Measurements from ENCODE around the gene DBN1.

DBN1 gene

GRCh38 chr5:177504086-177505056, 30.9 kb upstream of the DBN1 start:
- no peak for DNase-seq

DNA sequence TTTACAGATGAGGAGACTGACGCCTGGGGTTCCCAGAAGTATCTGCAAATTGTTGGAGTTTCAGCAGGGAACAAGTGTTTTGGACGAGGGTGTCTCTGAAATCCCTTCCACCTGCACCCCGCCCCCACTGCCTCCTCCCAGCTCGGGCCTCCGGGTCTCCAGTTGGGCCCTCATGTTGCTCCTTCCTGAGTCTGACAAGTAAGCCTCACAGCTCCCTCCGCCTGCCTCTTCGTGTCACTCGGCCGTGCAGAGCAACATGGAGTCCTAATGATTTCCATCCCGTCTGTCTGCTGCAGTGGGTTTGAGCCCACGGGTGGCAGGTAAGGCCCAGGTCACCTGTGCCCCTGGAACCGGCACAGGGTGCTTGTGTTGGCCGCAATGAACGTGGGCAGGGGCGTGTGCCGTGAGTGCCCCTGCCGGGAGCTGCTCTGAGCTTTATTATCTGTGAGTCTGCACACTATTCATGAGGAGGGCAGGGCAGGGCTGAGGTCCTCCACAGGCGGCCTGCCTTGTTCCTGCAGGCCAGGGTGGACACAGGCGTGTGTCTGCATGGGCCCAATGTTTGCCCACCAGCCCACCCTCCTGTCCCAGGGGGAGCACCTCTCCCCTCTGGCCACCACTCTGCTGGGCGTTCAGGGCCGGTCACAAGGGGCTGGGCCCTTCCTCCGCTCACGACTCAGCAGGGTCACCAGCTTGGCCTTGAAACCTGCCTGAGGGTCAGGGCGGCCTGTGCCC, 30.1 kb upstream of the DBN1 start:
- no peak for DNase-seq

DNA sequence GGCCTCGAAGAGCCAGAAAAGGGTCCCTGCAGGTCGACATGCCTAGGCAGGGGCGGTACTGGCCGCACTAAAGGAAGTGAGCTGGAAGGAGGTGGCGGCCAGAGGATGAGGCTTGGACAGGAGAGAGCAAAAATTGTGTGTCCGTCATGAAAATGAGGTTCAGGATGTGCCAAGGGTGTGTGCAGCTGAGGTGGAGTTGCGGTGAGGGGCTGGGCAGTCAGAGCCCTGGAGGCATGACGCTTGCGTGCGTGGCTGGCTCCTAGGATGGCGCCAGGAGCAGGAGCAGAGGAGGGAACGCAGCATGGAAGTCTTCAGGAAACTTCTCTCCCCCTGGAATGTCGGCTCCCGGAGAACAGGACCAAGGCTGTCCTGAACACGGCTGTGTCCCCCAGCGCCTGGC, 29.5 kb upstream of the DBN1 start:
- DNase-seq: no peak

GRCh38 chr5:177501874-177502678, 28.6 kb upstream of the DBN1 start:
- no peak for DNase-seq

DNA sequence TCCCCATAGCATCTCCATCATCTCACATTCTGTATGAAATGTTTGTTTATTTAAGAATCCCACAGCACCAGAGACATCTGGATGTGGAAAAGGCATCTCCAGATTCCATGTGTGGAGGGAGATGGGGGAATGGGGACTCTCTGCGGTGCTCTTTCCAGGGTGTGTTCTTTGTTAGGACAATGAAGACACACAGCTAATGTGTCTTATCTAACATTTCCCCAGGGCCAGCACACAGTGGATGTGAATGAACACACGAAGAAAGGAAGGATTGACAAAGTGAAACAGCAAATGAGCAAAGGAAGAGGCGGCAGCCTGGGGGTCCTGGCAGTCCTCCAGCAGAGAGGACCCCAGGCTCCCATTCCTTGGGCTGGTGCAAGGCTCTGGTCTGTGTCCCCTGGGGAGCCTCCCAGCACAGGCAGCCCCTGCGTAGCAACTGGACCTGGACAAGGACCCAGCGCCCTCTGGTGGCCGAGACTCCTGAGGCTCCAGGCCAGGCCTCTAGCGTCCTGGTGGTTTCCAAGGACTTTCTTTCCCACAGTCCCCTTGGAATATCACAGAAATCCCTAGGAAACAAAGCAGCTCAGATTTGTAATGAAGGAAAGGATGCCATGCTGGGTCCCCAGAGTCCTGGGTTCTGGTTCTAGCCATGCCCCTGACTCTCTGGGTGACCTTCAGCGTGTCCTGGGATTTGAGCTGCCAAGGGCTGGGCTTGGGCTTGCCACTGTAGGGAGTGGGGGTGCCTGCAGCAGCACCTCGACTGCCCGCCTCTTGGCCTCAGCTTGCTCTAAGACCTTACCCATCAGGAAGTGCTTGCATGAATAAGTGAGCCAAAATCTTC, 27.5 kb upstream of the DBN1 start:
- peak; percentile 86 for DNase-seq

GRCh38 chr5:177499842-177500241, 26.4 kb upstream of the DBN1 start:
- DNase-seq: no peak

DNA sequence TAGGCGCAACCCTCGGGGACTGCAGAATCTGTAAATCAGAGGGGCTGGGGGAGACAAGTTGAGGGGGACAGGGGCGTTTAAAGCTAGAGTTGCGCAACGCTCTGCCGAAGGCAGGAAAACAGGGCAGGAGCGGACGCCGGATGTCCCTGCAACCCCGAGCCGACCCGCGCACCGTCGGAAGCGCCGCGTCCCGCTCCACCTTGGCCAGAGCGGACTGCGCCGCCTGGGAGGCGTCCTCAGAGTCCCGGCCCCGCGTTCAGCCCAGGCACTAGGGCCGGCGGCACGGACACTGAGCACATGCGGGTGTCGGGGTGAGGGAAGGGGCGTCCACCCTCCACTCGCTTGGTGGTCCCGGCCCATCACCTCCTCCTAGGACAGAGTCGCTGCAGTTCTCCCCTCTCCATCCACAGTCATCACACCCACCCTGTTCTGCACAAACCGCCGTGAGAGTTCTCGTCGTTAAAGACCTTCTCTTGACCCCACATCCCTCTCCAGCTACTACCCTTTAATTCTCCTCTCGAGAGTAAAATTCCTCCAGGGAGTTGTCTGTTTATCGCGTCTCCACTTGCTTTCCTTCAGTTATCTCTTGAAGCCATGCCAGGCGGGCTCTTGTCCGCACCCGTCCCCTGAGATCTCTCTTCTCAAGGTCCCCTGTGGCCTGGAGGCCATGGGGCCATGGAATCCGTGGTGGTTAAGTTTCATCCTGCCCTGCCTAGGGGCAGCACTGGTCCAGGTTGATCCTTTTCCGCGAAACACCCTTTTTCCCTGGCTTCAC, 24.8 kb upstream of the DBN1 start:
- DNase-seq: no peak

DNA sequence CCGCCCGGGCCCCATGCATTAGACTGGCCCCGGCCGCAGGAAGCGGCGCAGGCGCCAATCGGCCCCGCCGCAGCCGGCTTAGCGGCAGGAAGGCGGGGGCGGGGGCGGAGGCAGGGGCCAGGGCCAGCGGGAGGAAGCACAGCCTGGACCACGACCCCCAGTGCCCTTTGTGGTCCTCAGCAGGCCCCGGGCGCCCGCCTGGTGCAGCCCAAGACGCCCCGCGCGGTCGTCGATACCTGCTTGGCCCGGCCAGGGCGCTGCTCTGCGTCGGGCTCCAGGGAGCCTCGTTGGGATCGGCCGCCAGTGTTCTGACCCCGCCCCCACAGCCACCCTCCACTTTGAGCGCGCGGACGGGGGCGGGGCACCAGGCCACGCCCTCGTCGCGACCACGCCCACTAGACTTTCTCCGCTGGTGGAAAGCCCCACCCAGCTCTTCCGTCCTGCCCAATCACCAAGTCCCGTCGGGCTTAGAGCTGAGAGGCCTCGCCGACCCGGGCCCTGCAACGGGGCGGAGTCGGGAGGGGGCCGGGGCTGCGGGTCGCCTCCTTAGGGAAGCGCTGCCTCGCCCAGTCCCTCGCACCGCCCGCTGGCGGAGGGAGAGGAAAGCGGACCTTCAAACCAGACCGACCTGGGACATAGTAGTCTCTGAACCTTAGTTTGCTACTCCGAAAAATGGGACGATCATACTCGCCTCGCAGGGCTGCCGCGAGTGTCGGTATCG, 24.0 kb upstream of the DBN1 start, which contains the start of gene PDLIM7:
Gene PDLIM7 (minus strand): TSS at position 313 of the 721 bp plus-strand sequence. CDS start 1,092 bp downstream, outside the sequence.
- DNase-seq: peak; percentile 91

GRCh38 chr5:177496727-177497291, 23.4 kb upstream of the DBN1 start:
- no peak for DNase-seq

GRCh38 chr5:177496070-177496726, 22.8 kb upstream of the DBN1 start:
- peak; percentile 15 for DNase-seq

GRCh38 chr5:177495243-177496060, 22.0 kb upstream of the DBN1 start:
- DNase-seq: no peak

GRCh38 chr5:177494346-177495195, 21.1 kb upstream of the DBN1 start:
- DNase-seq: peak; percentile 34

DNA sequence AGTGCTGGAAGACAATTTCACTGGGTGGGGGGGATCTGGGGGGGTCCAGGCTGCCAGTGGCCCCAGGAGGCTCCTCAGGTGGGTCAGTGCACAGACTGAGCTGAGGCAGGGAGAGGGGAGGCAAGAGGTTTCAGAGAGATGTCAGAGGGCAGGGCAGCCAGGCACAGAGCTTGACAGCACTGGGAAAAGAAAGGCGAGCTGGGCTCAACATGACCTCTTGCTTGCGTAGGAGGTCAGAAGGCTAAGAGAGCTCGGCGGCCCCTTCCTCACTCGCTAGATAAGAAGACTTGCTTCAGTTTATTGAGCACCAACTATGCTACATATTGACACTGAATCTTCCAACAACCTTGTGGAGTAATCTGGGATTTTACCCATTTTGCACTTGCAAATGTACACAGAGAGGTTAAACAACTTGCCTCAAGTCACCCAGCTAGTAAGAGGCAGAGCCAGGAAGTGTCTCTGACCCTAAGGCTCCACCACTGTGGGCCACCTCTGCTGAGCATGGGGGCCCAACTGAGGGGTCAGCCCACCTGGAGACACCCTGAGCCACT, 20.4 kb upstream of the DBN1 start:
- no peak for DNase-seq

DNA sequence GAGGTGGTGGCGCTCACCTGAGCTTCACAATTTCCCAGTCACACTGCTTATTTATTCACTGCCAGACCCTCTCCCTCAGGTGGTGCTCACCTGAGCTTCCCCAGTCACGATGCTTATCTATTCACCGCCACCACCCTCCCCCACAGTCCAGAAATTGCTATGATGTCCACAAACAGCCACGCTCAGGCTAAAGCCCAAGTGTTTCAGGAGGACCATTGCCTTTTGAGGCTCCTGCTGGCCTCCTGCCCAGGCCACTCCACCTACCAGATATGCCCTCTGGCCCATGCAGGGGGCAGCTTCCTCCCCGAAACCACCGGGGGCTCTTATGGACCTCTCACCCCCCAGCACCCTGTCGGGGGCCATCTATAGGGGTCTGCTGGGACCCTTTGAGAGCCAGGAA, 19.4 kb upstream of the DBN1 start:
- DNase-seq: no peak

GRCh38 chr5:177491983-177492746, 18.7 kb upstream of the DBN1 start:
- no peak for DNase-seq

GRCh38 chr5:177491429-177491945, 18.1 kb upstream of the DBN1 start:
- no peak for DNase-seq

Measured in COR-L47 (cell line).